Activated effector memory CD4-positive, alpha-beta T cell treated with anti-CD3 and anti-CD28 coated beads, Interleukin-2, amount 50 U/mL, for 16 hours (primary cell): ENCODE results near the gene HIPK1.
"Not testable (repeated sequence)": the region's sequence is repeated elsewhere in the genome, so short reads cannot be mapped to it uniquely, and the experiment has no call there.

ENCODE experiments used
- DNase-seq: peaks from one replicate; pipeline ENCODE4 v3.0.0-alpha.2; 2020

Gene HIPK1

DNA sequence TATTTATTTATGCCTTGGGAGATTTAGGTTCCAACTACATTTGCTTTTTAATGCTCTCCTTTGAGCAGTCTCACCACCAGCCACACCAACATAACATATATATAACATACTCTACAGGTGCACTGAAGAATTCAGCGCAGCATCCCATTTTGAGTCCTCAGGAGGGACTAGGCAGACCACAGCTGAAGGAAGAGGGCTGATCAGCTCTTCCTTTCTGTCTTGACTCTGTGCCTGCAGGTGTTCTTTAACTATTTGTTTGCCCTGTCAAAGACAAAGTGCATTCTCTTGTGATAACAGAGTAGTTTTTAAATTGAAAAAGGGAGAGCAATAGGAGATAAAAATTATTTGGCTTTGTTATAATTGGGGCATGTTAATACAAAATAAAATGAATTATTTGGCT is 17.0 kb downstream of the HIPK1 start:
- no peak for DNase-seq

DNA sequence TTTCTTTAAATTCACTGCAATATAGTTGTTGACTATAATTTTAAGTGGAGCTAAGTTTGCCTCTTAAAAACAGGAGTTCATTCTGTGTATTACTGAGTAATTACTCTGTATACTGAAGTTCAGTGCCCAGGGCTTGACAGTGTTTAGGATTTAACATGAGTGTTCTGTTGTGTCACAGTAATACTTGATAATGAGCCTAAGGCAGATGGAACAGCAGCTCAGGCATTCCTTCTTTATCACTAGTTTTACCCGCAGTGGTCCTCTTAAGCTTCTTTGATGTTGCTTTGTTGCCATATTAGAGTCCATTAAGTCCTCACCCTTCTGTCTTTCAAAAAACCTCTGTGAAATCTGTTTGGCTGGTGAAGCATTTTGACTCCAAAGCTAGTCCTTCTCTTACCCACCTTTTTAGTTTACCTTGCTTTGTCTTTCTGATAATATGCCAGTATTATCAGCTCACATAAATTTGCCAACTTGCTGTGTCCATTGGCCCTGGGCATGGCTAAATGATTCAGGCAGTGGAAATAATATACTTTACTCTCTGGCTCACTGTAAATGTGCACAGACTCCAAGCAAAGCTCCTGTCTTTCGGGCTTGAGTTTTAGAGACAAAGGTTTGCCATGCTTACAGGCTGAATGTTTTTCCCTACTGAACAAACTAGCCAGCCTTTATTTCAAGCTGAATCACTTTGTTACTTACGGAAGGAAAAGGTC is 17.7 kb downstream of the HIPK1 start:
- DNase-seq, result no peak

DNA sequence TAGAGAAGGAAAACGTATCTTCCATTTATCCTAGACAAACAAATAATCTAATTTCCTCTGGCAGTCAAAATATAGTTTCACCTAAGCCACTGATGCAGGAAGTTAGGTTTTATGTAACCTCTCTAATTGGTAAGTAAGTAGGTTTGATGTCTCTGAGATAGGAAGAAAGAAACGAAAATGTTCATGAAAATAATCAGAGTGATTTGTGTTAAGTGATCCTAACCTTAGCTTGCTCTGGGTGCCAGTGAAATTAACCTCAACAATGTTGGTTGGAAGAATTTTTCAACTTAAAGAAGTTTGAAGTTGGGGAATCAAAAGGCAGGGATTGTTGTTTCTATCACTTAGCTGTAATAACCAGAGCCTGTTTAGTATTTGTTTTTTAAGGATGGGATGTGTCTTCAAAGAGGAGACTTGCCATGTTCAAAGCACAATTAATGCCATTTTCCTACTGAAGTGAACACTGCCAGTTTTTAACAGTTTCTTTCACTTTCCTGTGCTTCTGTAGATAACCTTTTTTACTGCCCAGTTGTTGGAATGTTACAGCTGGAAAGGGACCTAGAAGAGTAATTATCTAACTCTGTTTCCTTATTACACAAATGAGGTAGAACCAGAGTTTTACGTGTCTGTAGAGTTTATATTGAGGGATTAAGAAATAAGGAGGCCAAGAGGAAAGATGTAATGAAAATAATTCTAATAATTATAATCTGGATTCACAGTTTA is 18.4 kb downstream of the HIPK1 start:
- no peak for DNase-seq

DNA sequence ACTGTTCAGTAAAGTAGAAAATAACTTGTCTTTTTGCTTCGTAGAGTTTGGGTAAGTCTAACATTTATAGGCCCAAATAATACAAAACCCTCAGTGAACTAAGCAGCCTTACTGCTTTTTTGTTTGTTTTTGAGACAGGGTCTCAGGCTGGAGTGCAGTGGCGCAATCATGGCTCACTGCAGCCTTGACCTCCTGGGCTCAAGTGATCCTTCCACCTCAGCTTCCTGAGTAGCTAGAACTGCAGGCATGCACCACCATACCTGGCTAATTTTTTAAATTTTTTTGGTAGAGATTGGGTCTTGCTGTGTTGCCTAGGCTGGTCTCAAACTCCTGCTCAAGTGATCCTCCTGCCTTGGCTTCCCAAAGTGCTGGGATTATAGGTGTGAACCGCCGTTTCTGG is 19.0 kb downstream of the HIPK1 start:
- not testable (repeated sequence) for DNase-seq

DNA sequence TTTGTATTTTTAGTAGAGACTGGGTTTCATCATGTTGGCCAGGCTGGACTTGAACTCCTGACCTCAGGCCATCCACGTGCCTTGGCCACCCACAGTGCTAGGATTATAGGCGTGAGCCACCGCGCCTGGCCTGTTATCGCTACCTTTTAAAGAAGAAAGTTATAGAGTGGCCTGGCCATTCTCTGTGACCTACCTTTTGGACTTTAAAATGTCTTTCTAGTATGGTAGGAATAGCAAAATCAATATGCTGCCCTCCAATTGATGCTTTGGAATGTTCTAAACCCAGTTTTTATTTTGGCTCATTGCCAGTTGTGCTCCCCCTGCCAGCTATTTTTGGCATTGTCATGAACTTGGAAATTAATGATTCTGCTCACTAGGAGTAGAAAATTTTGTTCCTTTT is 19.9 kb downstream of the HIPK1 start:
- DNase-seq, result no peak

DNA sequence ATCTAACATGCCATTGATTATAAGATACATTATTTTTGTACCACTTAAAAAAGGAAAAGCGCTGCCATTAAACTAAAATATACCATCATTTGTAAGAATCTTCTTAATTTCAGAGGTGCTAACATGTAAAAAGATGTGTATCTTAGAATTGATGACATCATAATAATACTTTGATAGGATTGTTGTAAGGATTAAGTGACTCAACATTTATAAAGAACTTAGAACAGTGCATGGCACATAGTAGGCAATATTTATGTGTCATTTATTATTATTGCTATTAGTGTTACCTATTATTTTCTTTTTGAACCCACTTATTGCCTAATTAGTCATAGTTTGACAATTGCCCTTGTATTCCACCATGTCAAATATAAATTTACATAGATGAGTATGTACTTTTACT is 21.8 kb downstream of the HIPK1 start:
- no peak for DNase-seq

DNA sequence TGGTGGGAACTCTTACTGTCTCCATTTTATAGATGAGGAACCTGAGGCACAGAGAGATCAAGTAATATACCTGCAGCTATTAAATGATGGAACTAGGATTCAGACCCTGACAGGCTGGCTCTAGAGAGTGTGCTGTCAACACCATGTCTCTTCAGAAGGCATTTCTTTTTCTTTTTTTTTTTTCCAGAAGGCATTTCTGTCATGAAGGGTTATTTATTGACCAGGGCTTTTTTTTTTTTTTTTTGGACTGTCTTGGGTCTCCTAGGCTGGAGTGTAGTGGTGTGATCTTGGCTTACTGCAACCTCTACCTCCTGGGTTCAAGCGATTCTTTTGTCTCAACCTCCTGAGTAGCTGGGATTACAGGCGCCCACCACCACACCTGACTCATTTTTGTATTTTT is 22.6 kb downstream of the HIPK1 start:
- no peak for DNase-seq

DNA sequence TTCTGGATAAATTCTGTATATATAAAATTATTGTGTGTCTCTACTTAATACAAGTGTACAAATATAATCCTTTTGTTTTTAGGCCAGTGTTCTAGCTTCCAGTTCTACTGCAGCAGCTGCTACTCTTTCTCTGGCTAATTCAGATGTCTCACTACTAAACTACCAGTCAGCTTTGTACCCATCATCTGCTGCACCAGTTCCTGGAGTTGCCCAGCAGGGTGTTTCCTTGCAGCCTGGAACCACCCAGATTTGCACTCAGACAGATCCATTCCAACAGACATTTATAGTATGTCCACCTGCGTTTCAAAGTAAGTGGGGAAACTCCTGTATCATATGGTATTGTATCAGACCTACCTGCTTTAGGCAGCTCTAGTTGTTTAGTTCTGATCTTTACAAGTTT is 28.9 kb downstream of the HIPK1 start:
- no peak for DNase-seq

DNA sequence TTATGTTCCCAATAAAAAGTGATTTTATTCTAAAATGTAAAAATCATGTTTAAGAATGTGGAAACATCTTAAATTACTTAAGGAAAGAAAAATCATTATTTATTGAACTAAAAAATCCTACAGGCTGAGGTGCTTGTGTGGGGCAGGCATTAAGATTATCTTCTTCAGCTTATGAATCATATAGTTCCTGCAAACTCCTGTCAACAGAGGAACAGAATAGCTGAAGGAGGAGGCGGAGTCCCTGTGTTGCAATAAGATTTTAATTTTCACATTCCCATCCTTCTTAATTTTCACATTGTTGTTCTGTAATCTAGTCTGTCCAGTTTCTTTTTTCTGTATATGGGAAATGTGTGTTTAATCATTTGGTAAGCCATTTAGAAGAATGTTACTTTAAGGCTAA is 29.6 kb downstream of the HIPK1 start:
- DNase-seq, result no peak

DNA sequence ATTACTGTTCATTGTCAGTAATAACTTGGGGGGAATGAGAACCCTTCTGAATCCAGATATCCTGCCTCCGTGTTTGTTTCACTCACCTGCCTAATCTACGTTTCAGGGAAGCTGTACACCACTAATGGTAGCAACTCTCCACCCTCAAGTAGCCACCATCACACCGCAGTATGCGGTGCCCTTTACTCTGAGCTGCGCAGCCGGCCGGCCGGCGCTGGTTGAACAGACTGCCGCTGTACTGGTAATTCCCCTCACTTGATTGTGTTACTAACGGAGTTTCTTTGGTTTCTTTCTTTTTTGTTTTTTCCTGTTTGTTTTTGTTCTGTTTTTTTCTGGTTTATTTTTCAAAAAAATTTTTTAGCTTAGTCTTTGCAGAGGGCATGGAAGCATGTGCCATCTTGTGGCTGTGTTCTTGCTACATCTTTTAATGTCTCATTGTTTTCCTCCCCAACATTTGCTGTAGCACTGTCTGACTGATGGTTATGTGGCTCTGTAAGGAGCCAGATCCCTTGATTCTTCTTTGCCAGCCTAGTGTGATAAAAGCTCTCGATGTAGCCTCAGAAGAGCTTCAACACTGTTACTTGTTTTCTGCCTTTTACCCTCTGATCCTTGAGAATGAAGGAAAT is 34.3 kb downstream of the HIPK1 start:
- no peak for DNase-seq

DNA sequence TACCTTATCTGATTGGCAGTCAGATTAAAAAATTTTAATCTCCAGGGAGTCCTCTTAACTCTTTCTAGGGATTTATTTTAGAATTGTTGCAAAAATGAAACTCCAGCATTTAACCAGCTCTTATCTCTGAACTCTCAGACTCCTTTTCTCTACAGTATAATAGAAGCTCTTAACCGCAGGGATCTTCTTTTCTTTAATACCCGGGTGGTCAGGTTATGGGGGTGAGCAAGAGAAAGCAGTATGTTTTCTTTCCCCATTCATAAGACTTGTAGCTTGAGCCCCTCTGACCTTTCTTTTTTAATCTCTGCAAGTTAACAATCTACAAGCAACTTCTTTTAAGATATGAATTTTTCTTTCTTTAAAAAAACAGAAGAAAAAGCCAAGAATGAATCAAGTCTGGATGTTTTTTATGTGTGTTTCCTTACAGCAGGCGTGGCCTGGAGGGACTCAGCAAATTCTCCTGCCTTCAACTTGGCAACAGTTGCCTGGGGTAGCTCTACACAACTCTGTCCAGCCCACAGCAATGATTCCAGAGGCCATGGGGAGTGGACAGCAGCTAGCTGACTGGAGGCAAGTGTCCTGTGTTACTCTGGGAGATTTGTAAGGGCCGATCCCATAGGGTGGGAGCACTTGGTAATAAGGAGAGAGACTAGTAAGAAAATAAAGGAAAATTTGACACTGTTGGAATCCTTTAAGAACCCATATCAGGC is 36.7 kb downstream of the HIPK1 start:
- no peak for DNase-seq

DNA sequence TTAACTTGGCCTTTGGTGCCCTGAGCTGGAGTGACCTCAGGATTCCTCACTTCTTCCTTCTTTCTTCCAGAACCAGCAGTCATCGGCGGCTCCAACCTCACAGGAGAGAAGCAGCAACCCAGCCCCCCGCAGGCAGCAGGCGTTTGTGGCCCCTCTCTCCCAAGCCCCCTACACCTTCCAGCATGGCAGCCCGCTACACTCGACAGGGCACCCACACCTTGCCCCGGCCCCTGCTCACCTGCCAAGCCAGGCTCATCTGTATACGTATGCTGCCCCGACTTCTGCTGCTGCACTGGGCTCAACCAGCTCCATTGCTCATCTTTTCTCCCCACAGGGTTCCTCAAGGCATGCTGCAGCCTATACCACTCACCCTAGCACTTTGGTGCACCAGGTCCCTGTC is 43.8 kb downstream of the HIPK1 start:
- DNase-seq, result no peak

DNA sequence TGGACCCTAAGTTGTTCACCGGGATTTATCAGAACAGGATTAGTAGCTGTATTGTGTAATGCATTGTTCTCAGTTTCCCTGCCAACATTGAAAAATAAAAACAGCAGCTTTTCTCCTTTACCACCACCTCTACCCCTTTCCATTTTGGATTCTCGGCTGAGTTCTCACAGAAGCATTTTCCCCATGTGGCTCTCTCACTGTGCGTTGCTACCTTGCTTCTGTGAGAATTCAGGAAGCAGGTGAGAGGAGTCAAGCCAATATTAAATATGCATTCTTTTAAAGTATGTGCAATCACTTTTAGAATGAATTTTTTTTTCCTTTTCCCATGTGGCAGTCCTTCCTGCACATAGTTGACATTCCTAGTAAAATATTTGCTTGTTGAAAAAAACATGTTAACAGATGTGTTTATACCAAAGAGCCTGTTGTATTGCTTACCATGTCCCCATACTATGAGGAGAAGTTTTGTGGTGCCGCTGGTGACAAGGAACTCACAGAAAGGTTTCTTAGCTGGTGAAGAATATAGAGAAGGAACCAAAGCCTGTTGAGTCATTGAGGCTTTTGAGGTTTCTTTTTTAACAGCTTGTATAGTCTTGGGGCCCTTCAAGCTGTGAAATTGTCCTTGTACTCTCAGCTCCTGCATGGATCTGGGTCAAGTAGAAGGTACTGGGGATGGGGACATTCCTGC is 46.2 kb downstream of the HIPK1 start:
- no peak for DNase-seq

DNA sequence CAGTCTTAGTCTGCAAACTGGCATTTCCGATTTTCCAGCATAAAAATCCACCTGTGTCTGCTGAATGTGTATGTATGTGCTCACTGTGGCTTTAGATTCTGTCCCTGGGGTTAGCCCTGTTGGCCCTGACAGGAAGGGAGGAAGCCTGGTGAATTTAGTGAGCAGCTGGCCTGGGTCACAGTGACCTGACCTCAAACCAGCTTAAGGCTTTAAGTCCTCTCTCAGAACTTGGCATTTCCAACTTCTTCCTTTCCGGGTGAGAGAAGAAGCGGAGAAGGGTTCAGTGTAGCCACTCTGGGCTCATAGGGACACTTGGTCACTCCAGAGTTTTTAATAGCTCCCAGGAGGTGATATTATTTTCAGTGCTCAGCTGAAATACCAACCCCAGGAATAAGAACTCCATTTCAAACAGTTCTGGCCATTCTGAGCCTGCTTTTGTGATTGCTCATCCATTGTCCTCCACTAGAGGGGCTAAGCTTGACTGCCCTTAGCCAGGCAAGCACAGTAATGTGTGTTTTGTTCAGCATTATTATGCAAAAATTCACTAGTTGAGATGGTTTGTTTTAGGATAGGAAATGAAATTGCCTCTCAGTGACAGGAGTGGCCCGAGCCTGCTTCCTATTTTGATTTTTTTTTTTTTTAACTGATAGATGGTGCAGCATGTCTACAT is 47.6 kb downstream of the HIPK1 start:
- DNase-seq, result no peak

DNA sequence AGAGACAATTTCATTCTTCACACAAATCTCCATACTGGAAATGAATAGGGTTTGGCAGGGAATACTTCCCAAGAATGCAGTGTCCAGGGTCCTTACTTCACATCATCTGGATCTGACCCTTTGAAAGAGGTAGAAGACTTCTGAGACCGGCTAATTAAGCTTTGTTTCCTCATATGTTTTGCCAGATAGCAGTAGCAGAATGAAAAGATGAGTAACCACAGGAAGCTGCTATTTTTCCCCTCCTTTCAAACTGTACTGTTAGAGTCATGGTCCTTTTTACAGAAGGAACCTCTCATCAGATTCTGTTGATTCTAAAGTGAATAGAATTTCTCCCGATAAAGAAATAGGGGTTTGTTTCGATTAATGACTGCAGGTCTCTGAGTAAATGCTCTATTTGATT is 48.8 kb downstream of the HIPK1 start:
- no peak for DNase-seq

DNA sequence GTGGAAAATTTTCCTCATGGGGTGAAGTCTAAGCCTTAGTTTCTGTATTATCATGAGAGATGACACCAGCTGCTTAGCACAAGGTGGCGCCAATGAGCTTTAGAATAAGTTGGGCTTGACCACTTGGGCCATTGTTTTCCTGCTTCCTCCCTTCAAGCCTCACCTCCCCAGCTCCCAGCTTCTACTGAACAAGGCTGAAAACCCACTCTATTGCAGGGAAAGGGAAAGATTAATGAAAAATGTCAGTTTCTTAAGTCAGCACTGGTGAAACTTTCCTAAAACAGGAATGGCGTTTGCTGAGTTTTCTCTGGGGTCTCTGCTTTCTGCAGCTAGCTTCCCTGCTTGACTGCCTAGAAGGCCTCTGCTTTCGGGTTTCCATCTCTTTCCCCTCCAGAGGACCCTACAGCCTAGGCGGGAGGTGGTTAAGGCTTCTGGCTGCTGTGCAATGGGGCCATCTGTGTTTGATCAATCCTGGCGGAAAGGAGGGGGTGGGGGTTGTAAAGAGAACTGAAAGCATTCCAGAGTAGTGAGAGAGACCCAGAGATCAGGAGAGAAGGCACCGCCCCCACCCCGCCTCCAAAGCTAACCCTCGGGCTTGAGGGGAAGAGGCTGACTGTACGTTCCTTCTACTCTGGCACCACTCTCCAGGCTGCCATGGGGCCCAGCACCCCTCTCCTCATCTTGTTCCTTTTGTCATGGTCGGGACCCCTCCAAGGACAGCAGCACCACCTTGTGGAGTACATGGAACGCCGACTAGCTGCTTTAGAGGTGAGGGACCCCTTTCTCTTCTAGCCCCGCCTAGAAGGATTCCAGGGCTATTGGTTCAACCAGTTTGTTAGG is 50.0 kb downstream of the HIPK1 start, which contains the start of gene OLFML3:
OLFML3 (plus strand) TSS at position 612 of the 840 bp plus-strand sequence; CDS start at position 655, 43 bp downstream.
- peak; percentile 72 for DNase-seq

DNA sequence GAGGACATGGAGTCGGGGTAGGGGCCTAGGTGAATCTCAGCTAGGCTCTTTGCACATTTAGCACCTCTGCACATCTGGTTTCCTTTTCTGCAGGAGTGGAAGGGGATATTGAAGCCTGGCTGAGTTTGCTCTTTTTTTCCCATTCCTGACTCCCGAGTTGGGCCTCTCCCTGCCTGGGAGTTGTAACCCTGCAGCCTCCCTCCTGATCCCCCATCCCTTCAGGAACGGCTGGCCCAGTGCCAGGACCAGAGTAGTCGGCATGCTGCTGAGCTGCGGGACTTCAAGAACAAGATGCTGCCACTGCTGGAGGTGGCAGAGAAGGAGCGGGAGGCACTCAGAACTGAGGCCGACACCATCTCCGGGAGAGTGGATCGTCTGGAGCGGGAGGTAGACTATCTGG is 51.0 kb downstream of the HIPK1 start:
- DNase-seq, result no peak

DNA sequence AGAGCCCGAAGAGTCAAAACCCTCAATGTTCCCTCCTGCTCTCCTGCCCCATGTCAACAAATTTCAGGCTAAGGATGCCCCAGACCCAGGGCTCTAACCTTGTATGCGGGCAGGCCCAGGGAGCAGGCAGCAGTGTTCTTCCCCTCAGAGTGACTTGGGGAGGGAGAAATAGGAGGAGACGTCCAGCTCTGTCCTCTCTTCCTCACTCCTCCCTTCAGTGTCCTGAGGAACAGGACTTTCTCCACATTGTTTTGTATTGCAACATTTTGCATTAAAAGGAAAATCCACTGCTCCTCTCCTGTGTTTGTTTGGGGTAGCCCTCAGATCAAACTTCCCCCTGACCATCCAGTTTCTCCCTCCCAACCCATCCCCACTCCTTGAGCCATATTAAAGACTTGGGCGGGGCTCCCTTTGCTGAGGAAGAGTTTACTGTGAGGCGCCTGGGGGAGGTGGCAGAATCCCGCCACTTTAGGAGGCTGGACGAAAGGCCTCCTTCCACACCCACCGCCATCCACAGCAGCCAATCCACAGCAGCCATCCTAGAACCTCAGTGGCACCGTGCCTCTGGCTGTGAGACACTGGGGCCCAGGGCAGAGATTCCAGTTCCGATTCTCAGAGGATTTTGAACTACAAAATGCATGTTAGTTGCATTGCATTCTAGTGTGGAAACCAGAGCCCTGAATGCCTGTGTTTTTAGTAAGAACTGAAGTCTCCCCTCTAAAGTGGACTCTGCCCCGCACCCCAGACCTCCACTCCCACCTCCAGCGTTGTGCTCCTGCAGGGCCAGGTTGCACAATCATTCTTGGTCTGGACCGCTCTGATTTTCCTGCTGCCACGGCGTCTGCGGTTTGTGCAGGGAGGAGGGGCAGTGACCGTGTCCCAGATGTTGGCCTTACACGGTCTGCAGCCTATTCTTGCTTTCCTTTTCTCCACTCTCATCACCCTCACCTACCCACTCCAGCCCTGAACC is 53.1 kb downstream of the HIPK1 start:
- no peak for DNase-seq

DNA sequence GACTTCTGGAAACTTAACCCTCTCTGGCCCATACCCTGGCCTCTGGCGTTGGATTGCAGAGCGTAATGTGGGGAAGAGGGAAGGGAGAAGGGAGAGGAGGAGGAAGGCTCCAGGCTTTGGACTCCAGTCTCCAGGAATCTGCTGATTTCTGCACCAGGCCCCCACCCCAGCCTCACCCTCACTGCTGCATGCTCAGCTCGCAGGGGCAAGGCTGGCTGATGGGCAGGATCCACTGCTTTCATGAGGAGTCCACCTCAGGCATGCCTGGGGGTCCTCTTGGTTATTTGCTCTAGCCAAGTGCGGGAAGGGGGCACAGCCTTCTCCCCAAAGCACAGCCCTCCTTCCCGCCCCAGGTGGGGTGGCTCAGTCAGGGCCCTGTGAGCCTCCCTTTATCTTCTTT is 53.8 kb downstream of the HIPK1 start:
- DNase-seq, result no peak

DNA sequence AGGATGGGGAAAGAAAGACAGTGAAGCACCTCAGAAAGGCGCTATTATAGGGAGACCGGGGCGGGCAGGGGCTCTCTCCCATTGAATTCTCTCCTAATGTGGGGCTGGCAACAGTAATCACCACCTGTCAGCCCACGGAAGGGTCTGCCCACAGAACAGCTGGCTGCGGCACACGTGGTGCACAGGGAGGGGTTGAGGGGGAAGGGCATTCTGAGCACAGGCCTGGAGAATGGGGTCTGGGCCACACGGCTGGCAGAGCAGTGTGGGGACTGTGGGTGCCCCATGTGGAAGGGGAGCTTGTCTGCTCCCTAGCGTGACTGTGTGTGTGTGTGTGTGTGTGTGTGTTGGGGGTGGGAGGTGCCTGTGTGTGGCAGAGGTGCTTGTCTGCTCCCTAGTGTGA is 54.3 kb downstream of the HIPK1 start:
- DNase-seq, result no peak
